Stimulated activated CD4-positive, alpha-beta T cell treated with anti-CD3 and anti-CD28 coated beads, TNF-alpha, amount 100 ng/mL, for 24 hours (primary cell): ENCODE data around the gene PVR.
"Not testable (repeated sequence)": the region's sequence is repeated elsewhere in the genome, so short reads cannot be mapped to it uniquely, and the experiment has no call there.

Experiments
- DNase-seq, 3 experiments: peaks; one replicate each; pipeline ENCODE4 v3.0.0-alpha.2; 2020; ENCODE audit warnings: low read depth in 3 of 3

Gene PVR

DNA sequence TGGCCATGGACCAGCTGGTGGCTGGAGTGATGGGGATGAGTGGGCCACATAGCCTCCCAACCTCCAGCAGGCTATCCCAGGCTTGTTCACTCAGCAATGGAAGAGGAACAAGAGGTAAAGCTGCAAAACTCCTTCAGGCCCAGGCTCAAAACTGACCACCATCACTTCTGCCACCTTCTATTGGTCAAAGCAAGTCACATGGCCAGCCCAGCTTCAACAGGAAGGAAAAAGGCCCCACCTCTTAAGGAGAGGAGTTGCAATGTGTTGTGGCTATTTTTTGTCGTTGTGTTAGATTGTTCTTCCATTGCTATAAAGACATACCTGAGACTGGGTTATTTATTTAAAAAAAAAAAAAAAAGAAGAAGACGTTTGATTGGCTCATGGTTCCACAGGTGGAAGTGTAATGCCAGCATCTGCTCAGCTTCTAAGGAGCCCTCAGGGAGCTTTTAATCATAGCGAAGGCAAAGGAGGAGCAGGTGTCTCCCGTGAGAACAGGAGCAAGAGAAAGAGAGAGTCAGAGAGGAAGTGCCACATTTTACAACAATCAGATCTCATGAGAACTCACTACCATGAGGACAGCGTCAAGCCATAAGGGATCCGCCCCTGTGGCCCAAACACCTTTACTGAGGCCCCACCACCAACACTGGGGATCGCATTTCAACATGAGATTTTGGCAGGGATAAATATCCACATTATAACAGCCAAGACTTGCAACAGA is 24.9 kb upstream of the PVR start:
- DNase-seq = no peak

GRCh38 chr19:44620667-44621066 is 23.0 kb upstream of the PVR start:
- DNase-seq = no peak

DNA sequence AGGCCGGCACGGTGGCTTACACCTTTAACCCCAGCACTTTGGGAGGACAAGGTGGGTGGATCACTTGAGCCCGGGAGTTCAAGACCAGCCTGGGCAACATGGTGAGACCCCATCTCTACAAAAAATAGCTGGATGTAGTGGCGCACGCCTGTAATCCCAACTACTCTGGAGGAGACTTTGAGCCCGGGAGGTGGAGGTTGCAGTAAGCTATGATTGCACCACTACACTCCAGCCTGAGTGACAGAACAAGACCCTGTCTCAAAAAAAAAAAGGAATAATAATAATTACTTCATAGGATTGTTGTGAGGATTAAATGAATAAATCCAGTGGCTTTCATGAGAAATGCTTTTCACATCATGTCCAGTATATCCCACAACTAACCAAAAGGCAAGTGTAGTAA is 22.3 kb upstream of the PVR start:
- DNase-seq = no peak

DNA sequence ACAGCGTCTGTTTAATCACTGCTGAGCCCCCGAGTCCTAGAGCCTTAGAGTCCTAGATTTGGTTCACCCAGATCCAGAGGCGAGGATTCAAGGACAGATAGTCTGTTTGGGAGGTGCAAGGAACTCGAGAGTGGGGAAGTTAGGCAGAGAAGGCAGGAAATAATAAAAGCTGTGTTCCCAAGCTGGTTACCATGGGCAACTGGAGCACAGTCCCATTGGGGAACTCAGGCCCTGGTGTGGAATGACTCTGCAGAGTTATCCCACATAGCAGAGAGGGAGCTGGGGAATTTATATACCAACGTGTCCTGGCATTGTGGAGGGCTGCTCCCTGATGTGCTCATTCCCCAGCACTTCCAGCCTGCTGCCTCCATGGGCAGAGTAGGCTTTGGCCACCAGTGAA is 20.6 kb upstream of the PVR start:
- no peak for DNase-seq

- DNase-seq = no peak
These were observed 20.1 kb upstream of the PVR start for GRCh38 chr19:44623626-44624025.

DNA sequence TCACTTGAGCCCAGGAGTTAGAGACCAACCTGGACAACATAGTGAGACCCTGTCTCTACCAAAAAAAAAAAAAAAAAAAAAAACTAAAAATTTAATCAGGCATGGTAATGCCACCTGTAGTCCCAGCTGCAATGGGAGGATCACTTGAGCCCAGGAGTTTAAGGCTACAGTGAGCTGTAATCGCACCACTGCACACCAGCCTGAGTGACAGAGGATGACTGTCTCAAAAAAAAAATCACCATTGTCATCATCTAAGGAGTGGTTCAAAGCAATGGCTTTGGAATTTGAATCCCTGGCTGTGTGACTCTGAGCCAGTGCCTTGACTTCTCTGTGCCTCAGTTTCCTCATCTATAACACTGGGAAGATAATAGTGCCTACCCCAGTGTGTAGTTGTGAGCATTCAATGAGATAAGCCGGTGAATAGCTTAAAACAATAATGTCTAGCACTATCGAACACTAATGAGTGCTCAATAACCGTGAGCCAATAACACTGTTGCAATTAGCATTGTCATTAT is 18.8 kb upstream of the PVR start:
- no peak for DNase-seq

GRCh38 chr19:44625637-44626036 is 18.1 kb upstream of the PVR start:
- DNase-seq = not testable (repeated sequence)

- DNase-seq = no peak
These were observed 17.6 kb upstream of the PVR start for GRCh38 chr19:44626048-44626624.

DNA sequence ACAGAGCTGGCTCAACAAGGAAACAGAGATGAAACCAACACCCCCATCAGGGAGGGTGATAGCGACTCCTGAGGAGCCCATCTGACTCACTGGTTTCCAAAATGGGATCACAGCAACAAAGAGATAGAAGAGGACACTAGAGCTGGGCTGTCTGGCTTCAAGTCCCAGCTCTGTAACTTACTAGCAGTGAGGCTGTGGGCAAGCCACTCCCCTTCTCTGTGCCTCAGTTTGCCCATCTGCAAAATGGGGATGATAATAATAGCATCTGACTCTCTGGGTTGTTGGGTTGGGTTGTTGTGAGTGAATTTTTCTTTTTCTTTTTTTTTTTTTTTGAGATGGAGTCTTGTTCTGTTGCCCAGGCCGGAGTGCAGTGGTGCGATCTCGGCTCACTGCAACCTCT is 16.1 kb upstream of the PVR start:
- no peak for DNase-seq

- DNase-seq = no peak
These were observed 14.9 kb upstream of the PVR start for GRCh38 chr19:44628793-44629192.

- not testable (repeated sequence) for DNase-seq
These were observed 12.1 kb upstream of the PVR start for GRCh38 chr19:44631611-44632010.

GRCh38 chr19:44634058-44634457 is 9.7 kb upstream of the PVR start:
- not testable (repeated sequence) for DNase-seq

DNA sequence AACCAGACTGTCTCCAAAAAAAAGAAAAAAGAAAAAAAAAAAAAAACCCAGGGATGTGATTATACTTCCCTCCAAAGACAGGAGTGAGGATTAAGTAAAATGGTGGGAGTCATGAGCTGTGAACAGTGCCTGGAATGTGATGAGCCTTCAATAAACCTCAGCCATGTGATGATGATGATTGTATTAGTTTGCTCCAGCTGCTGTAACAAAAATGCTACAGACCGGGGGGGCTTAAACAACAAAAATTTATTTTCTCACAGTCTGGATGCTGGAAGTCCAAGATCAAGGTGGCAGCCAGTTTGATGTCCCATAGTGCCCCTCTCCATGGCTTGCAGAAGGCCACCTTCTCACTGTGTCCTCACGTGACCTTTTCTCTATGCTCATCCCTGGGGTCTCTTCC is 8.9 kb upstream of the PVR start:
- DNase-seq = no peak

- DNase-seq = no peak
These were observed 7.9 kb upstream of the PVR start for GRCh38 chr19:44635581-44636438.

DNA sequence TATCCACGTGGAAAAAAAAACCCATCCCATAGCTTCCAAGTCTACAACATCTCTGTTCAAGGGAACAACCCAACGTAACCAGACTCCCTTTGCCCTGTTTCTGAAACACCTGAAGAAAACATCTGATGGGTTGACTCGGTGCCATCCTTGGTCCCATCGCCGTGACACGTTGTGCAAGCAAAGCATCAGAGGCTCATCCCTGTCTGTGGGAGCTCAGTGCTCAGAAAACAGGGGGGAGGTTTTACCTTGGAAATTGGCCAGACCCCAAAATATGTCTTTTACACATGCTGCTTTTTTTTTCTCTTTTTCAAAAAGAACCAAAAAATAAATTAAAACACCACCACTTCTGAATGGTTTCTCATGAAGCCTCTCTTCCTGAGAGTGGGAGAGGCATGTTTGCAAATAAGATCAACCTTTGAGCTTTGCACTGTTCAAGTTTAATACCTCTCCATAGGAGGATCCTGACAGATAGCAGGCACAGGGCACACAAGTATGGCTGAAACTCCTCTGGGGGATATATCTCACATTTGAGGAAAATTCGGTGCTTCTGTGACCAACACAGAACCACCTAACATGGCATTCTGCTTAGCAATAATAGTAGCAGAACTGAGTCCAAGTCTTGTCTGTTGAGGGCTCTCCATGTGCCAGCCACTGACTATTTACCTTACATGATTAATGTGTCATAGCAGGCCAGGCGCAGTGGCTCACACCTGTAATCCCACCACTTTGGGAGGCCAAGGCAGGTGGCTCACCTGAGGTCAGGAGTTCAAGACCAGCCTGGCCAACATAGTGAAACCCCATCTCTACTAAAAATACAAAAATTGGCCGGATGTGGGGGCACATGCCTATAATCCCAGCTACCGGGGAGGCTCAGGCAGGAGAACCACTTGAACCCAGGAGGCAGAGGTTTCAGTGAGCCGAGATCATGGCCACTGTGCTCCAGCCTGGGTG is 7.0 kb upstream of the PVR start:
- no peak for DNase-seq

GRCh38 chr19:44637390-44637764 is 6.3 kb upstream of the PVR start:
- no peak for DNase-seq

- no peak for DNase-seq
These were observed 3.2 kb upstream of the PVR start for GRCh38 chr19:44640518-44640917.

DNA sequence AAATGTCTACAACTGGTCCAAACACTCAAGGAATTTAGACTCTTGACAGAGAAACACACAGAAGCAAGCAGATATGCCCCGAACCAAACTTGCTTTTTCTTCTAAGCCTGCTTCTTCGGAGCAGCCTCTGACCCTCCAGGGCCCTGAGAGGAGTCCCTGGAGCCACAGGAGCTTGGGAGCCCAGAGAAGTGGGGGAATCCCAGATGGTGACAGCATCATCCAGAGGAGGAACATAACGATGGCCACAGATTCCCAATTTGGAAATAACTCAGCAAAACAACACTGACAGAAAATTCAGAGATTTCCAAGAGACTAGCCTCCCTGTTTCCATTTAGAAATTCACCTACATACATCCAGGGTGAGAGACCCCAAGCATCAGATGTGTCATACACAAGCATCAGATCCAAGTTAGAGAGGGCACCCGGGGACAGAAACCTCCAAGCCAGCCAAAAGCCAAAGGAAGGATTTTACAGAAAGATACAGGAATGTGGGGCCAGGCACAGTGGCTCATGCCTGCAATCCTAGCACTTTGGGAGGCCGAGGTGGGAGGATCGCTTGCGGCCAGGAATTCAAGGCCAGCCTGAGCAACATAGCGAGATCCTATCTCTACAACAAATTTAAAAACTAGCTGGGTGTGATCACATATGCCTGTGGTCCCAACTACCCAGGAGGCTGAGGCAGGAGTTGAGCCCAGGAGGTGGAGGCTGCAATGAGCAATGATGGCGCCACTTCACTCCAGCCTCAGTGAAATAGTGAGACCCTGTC is 2.0 kb upstream of the PVR start:
- no peak for DNase-seq

- DNase-seq = no peak
These were observed 1.3 kb upstream of the PVR start for GRCh38 chr19:44642377-44642776.

GRCh38 chr19:44644402-44645016 is 799 bp downstream of the PVR start:
- no peak for DNase-seq
